ENCODE results near the gene LILRB5. TPM values are rescaled to one million over a fixed set of nuclear protein-coding genes. Genes with fewer than 3 reads are reported as not detected.

The LILRB5 gene
- total RNA-seq, 1 experiment from 2014 or later: 0.07 TPM

- TF ChIP-seq MAX (CRISPR knock-in tag; IDR thresholded peaks at IDR 0.05) (no peak), ATF3 (CRISPR knock-in tag; conservative IDR thresholded peaks at IDR 0.05) (no peak)
Measured at GRCh38 chr19:54305141-54305540, 48.1 kb upstream of the LILRB5 start (continued).

DNA sequence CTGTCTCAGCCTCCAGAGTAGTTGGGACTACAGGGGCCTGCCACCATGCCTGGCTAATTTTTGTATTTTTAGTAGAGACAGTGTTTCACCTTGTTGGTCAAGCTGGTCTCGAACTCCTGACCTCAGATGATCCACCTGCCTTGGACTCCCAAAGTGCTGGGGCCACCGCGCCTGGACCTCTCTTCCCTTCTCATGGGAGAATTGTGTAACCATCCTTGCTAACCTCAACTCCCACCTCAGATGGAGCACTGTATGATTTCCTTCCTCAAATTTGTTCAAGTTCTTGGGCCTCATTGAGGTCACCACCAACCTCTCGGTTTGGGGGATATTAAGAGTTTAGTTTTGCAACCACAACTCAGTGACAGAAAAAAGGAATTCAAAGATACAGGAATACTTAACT lies 45.2 kb upstream of the LILRB5 start:
- no peak overlapping the region for H3K4me3 Mint-ChIP-seq
- no peaks in the 10 kb centered on the region for H3K4me1 Mint-ChIP-seq
- CTCF ChIA-PET: no interaction called here
- no peak overlapping the region for H3K27ac Mint-ChIP-seq
- POLR2A ChIA-PET: no interaction called here
- peaks cover 5% of the 10 kb centered on the region for H3K9me3 Mint-ChIP-seq
- H3K27me3 Mint-ChIP-seq (ENCODE audit: low read depth): peaks cover 57% of the 10 kb centered on the region
- ATAC-seq: no peak
- DNase-seq (ENCODE audit: low spot score): no peak
- H3K36me3 Mint-ChIP-seq: no peaks in the 10 kb centered on the region
- TF ChIP-seq ATF6 (CRISPR knock-in tag; IDR thresholded peaks at IDR 0.05) (no peak), ZNF232 (CRISPR knock-in tag; IDR thresholded peaks at IDR 0.05) (no peak), ATF1 (CRISPR knock-in tag; IDR thresholded peaks at IDR 0.05) (no peak), E2F5 (CRISPR knock-in tag; IDR thresholded peaks at IDR 0.05) (no peak), TEAD1 (CRISPR knock-in tag; IDR thresholded peaks at IDR 0.05) (no peak), NFYB (CRISPR knock-in tag; conservative IDR thresholded peaks at IDR 0.05; ENCODE audit: low read depth) (no peak), SMAD3 (CRISPR knock-in tag; IDR thresholded peaks at IDR 0.05; ENCODE audit: borderline replicate concordance) (no peak), TCF7 (CRISPR knock-in tag; IDR thresholded peaks at IDR 0.05; ENCODE audit: low read depth) (no peak), NFATC4 (CRISPR knock-in tag; IDR thresholded peaks at IDR 0.05) (no peak), JAZF1 (CRISPR knock-in tag; IDR thresholded peaks at IDR 0.05) (no peak), GABPB1 (CRISPR knock-in tag; IDR thresholded peaks at IDR 0.05) (no peak), ZNF423 (CRISPR knock-in tag; IDR thresholded peaks at IDR 0.05) (no peak), E2F4 (CRISPR knock-in tag; IDR thresholded peaks at IDR 0.05; ENCODE audit: borderline replicate concordance, low read depth) (no peak), GRHL2 (CRISPR knock-in tag; IDR thresholded peaks at IDR 0.05; ENCODE audit: insufficient replicate concordance, severe bottlenecking) (no peak)
- TF ChIP-seq, protein P1, sequence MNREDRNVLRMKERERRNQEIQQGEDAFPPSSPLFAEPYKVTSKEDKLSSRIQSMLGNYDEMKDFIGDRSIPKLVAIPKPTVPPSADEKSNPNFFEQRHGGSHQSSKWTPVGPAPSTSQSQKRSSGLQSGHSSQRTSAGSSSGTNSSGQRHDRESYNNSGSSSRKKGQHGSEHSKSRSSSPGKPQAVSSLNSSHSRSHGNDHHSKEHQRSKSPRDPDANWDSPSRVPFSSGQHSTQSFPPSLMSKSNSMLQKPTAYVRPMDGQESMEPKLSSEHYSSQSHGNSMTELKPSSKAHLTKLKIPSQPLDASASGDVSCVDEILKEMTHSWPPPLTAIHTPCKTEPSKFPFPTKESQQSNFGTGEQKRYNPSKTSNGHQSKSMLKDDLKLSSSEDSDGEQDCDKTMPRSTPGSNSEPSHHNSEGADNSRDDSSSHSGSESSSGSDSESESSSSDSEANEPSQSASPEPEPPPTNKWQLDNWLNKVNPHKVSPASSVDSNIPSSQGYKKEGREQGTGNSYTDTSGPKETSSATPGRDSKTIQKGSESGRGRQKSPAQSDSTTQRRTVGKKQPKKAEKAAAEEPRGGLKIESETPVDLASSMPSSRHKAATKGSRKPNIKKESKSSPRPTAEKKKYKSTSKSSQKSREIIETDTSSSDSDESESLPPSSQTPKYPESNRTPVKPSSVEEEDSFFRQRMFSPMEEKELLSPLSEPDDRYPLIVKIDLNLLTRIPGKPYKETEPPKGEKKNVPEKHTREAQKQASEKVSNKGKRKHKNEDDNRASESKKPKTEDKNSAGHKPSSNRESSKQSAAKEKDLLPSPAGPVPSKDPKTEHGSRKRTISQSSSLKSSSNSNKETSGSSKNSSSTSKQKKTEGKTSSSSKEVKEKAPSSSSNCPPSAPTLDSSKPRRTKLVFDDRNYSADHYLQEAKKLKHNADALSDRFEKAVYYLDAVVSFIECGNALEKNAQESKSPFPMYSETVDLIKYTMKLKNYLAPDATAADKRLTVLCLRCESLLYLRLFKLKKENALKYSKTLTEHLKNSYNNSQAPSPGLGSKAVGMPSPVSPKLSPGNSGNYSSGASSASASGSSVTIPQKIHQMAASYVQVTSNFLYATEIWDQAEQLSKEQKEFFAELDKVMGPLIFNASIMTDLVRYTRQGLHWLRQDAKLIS (CRISPR knock-in tag; IDR thresholded peaks at IDR 0.05; ENCODE audit: borderline replicate concordance): no peak
- TF ChIP-seq, protein P2, sequence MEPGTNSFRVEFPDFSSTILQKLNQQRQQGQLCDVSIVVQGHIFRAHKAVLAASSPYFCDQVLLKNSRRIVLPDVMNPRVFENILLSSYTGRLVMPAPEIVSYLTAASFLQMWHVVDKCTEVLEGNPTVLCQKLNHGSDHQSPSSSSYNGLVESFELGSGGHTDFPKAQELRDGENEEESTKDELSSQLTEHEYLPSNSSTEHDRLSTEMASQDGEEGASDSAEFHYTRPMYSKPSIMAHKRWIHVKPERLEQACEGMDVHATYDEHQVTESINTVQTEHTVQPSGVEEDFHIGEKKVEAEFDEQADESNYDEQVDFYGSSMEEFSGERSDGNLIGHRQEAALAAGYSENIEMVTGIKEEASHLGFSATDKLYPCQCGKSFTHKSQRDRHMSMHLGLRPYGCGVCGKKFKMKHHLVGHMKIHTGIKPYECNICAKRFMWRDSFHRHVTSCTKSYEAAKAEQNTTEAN (CRISPR knock-in tag; IDR thresholded peaks at IDR 0.05): no peak
- TF ChIP-seq, protein P3, sequence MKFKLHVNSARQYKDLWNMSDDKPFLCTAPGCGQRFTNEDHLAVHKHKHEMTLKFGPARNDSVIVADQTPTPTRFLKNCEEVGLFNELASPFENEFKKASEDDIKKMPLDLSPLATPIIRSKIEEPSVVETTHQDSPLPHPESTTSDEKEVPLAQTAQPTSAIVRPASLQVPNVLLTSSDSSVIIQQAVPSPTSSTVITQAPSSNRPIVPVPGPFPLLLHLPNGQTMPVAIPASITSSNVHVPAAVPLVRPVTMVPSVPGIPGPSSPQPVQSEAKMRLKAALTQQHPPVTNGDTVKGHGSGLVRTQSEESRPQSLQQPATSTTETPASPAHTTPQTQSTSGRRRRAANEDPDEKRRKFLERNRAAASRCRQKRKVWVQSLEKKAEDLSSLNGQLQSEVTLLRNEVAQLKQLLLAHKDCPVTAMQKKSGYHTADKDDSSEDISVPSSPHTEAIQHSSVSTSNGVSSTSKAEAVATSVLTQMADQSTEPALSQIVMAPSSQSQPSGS (CRISPR knock-in tag; IDR thresholded peaks at IDR 0.05; ENCODE audit: borderline replicate concordance, low read depth): no peak
- TF ChIP-seq, protein P4, sequence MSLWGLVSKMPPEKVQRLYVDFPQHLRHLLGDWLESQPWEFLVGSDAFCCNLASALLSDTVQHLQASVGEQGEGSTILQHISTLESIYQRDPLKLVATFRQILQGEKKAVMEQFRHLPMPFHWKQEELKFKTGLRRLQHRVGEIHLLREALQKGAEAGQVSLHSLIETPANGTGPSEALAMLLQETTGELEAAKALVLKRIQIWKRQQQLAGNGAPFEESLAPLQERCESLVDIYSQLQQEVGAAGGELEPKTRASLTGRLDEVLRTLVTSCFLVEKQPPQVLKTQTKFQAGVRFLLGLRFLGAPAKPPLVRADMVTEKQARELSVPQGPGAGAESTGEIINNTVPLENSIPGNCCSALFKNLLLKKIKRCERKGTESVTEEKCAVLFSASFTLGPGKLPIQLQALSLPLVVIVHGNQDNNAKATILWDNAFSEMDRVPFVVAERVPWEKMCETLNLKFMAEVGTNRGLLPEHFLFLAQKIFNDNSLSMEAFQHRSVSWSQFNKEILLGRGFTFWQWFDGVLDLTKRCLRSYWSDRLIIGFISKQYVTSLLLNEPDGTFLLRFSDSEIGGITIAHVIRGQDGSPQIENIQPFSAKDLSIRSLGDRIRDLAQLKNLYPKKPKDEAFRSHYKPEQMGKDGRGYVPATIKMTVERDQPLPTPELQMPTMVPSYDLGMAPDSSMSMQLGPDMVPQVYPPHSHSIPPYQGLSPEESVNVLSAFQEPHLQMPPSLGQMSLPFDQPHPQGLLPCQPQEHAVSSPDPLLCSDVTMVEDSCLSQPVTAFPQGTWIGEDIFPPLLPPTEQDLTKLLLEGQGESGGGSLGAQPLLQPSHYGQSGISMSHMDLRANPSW (CRISPR knock-in tag; conservative IDR thresholded peaks at IDR 0.05; ENCODE audit: low read depth): no peak
